Trophoblast cell (in vitro differentiated cells and primary cell): Measurements from ENCODE around the gene SPDYE3.
A peak's percentile ranks its signal among the peaks of the same experiment; 100 is the strongest.
"Not testable (repeated sequence)": the region's sequence is repeated elsewhere in the genome, so short reads cannot be mapped to it uniquely, and the experiment has no call there.

Source experiments
- DNase-seq, 2 donors: peaks; one replicate each; pipeline ENCODE4 v3.0.0-alpha.2; 2016
- H2AFZ ChIP-seq: 2 replicates; pipeline ENCODE4 v1.6.1; 2013; ENCODE audit warnings: low read length, moderate library complexity, mild to moderate bottlenecking; ENCODE audit not compliant: insufficient read depth, poor library complexity
- H2AK5ac ChIP-seq: 2 replicates; pipeline ENCODE4 v1.6.1; 2013; ENCODE audit warnings: mild to moderate bottlenecking, low read length
- H2BK120ac ChIP-seq: 2 replicates; pipeline ENCODE4 v1.6.1; 2013; ENCODE audit warnings: low read length, mild to moderate bottlenecking, moderate library complexity; ENCODE audit not compliant: insufficient read depth, poor library complexity
- H2BK12ac ChIP-seq: 2 replicates; pipeline ENCODE4 v1.6.1; 2013; ENCODE audit warnings: mild to moderate bottlenecking, low read length, moderate library complexity
- H2BK5ac ChIP-seq: 2 replicates; pipeline ENCODE4 v1.6.1; 2013; ENCODE audit warnings: low read length, low read depth, moderate library complexity, mild to moderate bottlenecking; ENCODE audit not compliant: poor library complexity
- H3K14ac ChIP-seq: 2 replicates; pipeline ENCODE4 v1.6.1; 2013; ENCODE audit warnings: mild to moderate bottlenecking, low read length
- H3K18ac ChIP-seq: 2 replicates; pipeline ENCODE4 v1.6.1; 2013; ENCODE audit warnings: mild to moderate bottlenecking, low read length
- H3K23ac ChIP-seq: 2 replicates; pipeline ENCODE4 v1.6.1; 2013; ENCODE audit warnings: low read length
- H3K27ac ChIP-seq: 2 replicates; pipeline ENCODE4 v1.5.1; 2013; ENCODE audit warnings: low read depth, mild to moderate bottlenecking, inconsistent platforms, low read length, moderate library complexity
- H3K27me3 ChIP-seq: 2 replicates; pipeline ENCODE4 v1.6.1; 2013; ENCODE audit warnings: inconsistent platforms, mild to moderate bottlenecking, low read length, moderate library complexity; ENCODE audit not compliant: insufficient read depth
- H3K36me3 ChIP-seq, 2 experiments: 1 replicate in 1 of 2; 2 replicates in 1 of 2; pipeline ENCODE4 v1.6.1; 2013; ENCODE audit warnings: low read length in 2 of 2, mild to moderate bottlenecking in 2 of 2, moderate library complexity in 1 of 2; ENCODE audit not compliant: insufficient read depth in 2 of 2, control insufficient read depth in 1 of 2
- H3K4ac ChIP-seq: 2 replicates; pipeline ENCODE4 v1.6.1; 2013; ENCODE audit warnings: low read depth, mild to moderate bottlenecking, low read length, moderate library complexity
- H3K4me1 ChIP-seq, 2 experiments: 1 replicate in 1 of 2; 2 replicates in 1 of 2; pipeline ENCODE4 v1.6.1; 2013; ENCODE audit warnings: low read length in 2 of 2, mild to moderate bottlenecking in 2 of 2, moderate library complexity in 1 of 2; ENCODE audit not compliant: insufficient read depth in 2 of 2, control insufficient read depth in 1 of 2
- H3K4me2 ChIP-seq: 2 replicates; pipeline ENCODE4 v1.6.1; 2013; ENCODE audit warnings: inconsistent platforms, mild to moderate bottlenecking, low read length, moderate library complexity
- H3K4me3 ChIP-seq: 2 replicates; pipeline ENCODE4 v1.5.1; 2013; ENCODE audit warnings: mild to moderate bottlenecking, low read depth, low read length, inconsistent platforms
- H3K79me1 ChIP-seq: one replicate; pipeline ENCODE4 v1.6.1; 2013; ENCODE audit warnings: low read length
- H3K79me2 ChIP-seq: 2 replicates; pipeline ENCODE4 v1.6.1; 2013; ENCODE audit warnings: low read length, mild to moderate bottlenecking; ENCODE audit not compliant: control insufficient read depth, insufficient read depth, poor library complexity
- H3K9ac ChIP-seq: 2 replicates; pipeline ENCODE4 v1.6.1; 2013; ENCODE audit warnings: mild to moderate bottlenecking, low read length
- H3K9me3 ChIP-seq: 2 replicates; pipeline ENCODE4 v1.6.1; 2013; ENCODE audit warnings: low read depth, mild to moderate bottlenecking, control low read depth, inconsistent platforms, low read length; ENCODE audit not compliant: insufficient read depth
- H4K12ac ChIP-seq: 2 replicates; pipeline ENCODE4 v1.6.1; 2013; ENCODE audit warnings: low read depth, mild to moderate bottlenecking, low read length, moderate library complexity
- H4K8ac ChIP-seq: 2 replicates; pipeline ENCODE4 v1.6.1; 2013; ENCODE audit warnings: low read depth, mild to moderate bottlenecking, low read length, moderate library complexity
- H4K91ac ChIP-seq: one replicate; pipeline ENCODE4 v1.6.1; 2013; ENCODE audit warnings: low read depth, mild to moderate bottlenecking, low read length, moderate library complexity
- WGBS: extraction: QIAGEN DNeasy Blood & Tissue Kit; methylation state at CpG from one replicate; pipeline ENCODE4 v1.1.7; 2013; ENCODE audit warnings: missing lambda C conversion rate; ENCODE audit not compliant: insufficient read length, insufficient coverage; ENCODE audit errors: extremely low coverage; 5-methylcytosine and 5-hydroxymethylcytosine counted together

The SPDYE3 gene

DNA sequence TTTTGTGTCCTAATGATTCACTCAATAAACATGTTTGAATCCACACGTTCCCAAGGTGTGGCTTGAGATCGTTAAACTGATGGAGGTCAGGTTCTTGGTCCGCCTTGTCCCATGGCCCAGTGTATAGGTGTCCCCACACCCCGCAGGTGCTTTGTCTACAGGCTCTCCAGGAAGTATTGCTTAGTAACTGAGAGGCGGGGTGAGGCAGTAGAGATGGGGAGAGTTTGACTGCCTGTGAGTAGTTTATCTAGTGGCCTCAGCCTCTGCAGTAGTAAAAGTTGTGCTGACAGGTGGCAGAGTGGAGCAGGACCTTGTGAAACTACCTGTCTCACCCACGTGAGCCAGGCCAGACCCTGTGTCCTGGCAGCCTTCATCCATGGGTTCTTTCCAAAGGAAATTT, 33.8 kb downstream of the SPDYE3 start:
- H2BK12ac ChIP-seq, H4K12ac ChIP-seq, H3K79me1 ChIP-seq, H4K91ac ChIP-seq, H2AFZ ChIP-seq, H2BK5ac ChIP-seq, H3K4me3 ChIP-seq, H3K14ac ChIP-seq, H3K18ac ChIP-seq, H3K27ac ChIP-seq, H3K79me2 ChIP-seq, H3K4me2 ChIP-seq, H2AK5ac ChIP-seq, H3K9ac ChIP-seq, H3K4me1 ChIP-seq, H3K4ac ChIP-seq, H3K23ac ChIP-seq, H4K8ac ChIP-seq, H3K27me3 ChIP-seq, H3K9me3 ChIP-seq, H2BK120ac ChIP-seq: not testable (repeated sequence)
- peak in 1 of 2 donors; percentile 10 for DNase-seq
- peaks cover 26 to 27% of the 10 kb centered on the region in 2 experiments for H3K36me3 ChIP-seq
- no CpG with 5 or more reads among the region's 6 CpGs for WGBS

DNA sequence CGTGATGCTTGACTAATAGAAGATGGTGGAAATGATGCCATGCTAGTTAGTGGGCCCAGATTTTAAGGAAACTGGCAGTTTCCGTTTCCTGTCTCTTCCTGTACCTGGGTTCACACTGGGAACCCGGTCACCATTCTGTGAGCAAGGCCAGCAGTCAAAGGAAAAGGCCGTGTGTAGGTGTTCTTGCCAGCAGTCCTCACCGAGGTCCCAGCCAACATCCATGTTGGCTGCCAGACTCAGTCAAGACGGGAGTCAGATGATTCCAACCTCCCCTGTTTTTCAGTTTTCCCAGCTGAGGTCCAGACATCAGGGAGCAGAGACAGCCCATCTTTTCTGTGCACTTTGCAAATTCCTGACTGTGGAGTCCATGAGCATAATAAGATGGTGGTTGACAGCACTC, 35.3 kb downstream of the SPDYE3 start:
- Histone ChIP-seq H3K4ac (no peak overlapping the region), H2BK120ac (no peak overlapping the region), H4K8ac (no peak overlapping the region), H2BK5ac (no peak overlapping the region), H3K4me1 (peaks cover 0 to 4% of the 10 kb centered on the region in 2 experiments), H3K27ac (no peak overlapping the region), H2AFZ (no peak overlapping the region), H3K79me2 (no peaks in the 10 kb centered on the region), H3K18ac (no peak overlapping the region), H3K79me1 (no peaks in the 10 kb centered on the region), H3K23ac (no peak overlapping the region), H3K27me3 (no peaks in the 10 kb centered on the region), H3K9me3 (no peaks in the 10 kb centered on the region), H3K9ac (no peak overlapping the region), H2AK5ac (no peak overlapping the region), H4K91ac (no peak overlapping the region), H3K4me3 (no peak overlapping the region), H3K14ac (no peak overlapping the region), H3K36me3 (peaks cover 34 to 40% of the 10 kb centered on the region in 2 experiments), H2BK12ac (no peak overlapping the region), H4K12ac (no peak overlapping the region), H3K4me2 (no peak overlapping the region)
- peak in 1 of 2 donors; percentile 0 for DNase-seq
- WGBS = no CpG with 5 or more reads among the region's 6 CpGs

DNA sequence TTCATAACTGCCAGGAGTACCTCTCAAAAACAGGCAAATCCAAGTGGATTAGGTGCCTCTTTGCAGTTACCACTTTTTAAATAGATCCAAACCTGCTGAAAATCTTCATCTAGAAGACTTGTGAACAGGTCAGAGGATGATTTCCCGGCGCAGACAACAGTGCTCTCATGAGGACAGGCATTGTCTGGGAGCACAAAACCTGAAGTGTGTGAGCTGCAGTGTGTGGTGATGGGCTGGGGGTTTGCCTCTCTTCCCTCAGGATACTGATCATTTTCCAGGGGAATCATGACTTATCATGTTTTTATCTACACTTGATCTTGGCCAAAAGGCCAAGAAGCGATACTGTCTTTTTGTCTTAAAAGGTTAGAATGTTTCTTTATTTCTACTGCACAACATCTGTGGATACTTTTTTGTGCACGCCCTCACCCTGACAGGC, 36.6 kb downstream of the SPDYE3 start:
- H4K12ac ChIP-seq, H4K8ac ChIP-seq: not testable (repeated sequence)

DNA sequence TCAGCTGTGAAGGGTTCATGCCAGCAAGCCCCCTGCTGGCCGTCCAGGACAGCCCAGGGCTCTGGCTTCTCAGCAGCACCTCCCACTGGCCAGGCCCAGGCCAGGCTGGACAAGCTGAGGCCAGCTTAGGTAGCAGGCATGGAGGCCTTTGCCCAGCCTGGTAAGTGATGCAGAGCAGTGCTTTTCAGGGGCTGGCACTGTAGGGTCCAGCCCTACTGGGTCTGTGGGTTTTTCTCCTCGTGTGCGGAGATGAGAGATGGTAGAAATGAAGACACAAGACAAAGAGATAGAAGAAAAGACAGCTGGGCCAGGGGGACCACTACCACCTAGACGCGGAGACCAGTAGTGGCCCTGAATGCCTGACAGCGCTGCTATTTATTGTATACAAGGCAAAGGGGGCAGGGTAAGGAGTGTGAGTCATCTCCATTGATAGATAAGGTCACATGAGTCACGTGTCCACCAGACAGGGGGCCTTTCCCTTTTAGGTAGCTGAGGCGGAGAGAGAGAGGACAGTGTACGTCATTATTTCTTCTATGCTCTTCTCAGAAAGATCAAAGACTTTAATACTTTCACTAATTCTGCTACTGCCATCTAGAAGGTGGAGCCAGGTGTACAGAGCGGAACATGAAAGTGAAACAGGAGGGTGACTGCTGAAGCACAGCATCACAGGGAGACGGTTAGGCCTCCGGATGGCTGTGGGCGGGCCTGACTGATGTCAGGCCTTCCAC, 37.2 kb downstream of the SPDYE3 start:
- WGBS = no CpG with 5 or more reads among the region's 13 CpGs
- H3K14ac ChIP-seq, H4K8ac ChIP-seq, H3K79me2 ChIP-seq, H2BK12ac ChIP-seq, H3K9ac ChIP-seq, H3K4me1 ChIP-seq, H3K4me2 ChIP-seq, H3K4ac ChIP-seq, H4K12ac ChIP-seq, H3K4me3 ChIP-seq, H3K9me3 ChIP-seq, H2AK5ac ChIP-seq, H3K27ac ChIP-seq, H3K27me3 ChIP-seq, H2AFZ ChIP-seq, H4K91ac ChIP-seq, H2BK5ac ChIP-seq, H3K18ac ChIP-seq, H2BK120ac ChIP-seq, H3K79me1 ChIP-seq, H3K23ac ChIP-seq: not testable (repeated sequence)
- H3K36me3 ChIP-seq = peaks cover 43 to 50% of the 10 kb centered on the region in 2 experiments
- DNase-seq = peak; percentile 57 to 70

More for the DNA sequence above, 36.6 kb downstream of the SPDYE3 start:
- H2BK120ac ChIP-seq, H3K79me2 ChIP-seq, H2AK5ac ChIP-seq, H3K27ac ChIP-seq, H3K79me1 ChIP-seq, H3K4ac ChIP-seq, H3K9me3 ChIP-seq, H4K91ac ChIP-seq, H3K18ac ChIP-seq, H3K4me3 ChIP-seq, H2BK12ac ChIP-seq, H3K27me3 ChIP-seq, H3K4me2 ChIP-seq, H3K14ac ChIP-seq, H3K9ac ChIP-seq, H2AFZ ChIP-seq, H3K23ac ChIP-seq, H3K4me1 ChIP-seq, H2BK5ac ChIP-seq: not testable (repeated sequence)
- peak in 1 of 2 donors; percentile 0 for DNase-seq
- no CpG with 5 or more reads among the region's 4 CpGs for WGBS
- peaks cover 39 to 46% of the 10 kb centered on the region in 2 experiments for H3K36me3 ChIP-seq
